Natural killer cell treated with Interleukin-12 subunit alpha and Interleukin-12 subunit beta and Interleukin-15 and Interleukin-18, amount 100 ng/mL, for 72 hours (primary cell): ENCODE data around the gene DEPDC5. TPM values are rescaled to one million over a fixed set of nuclear protein-coding genes. Genes with fewer than 3 reads are reported as not detected.

Experiments
- ATAC-seq, 2 donors: fragments of 150-1000 bp; cut with Tn5 transposase in 1 of 2; sonication (Bioruptor Pico), chemical (Tn5 transposase) in 1 of 2; 2 replicates each; pipeline ENCODE4 v1.10.0; 2021
- DNase-seq: peaks from one replicate; pipeline ENCODE4 v3.0.0; 2022; ENCODE audit warnings: low spot score
- H3K27ac Mint-ChIP-seq, 2 donors: 1 replicate in 1 of 2; 2 replicates in 1 of 2; pipeline ENCODE4 v1.8.0; 2022; ENCODE audit warnings: mixed read lengths in 2 of 2, mild to moderate bottlenecking in 1 of 2, moderate library complexity in 1 of 2
- H3K27me3 Mint-ChIP-seq, 2 donors: 1 replicate in 1 of 2; 2 replicates in 1 of 2; pipeline ENCODE4 v1.8.0; 2022; ENCODE audit warnings: mixed read lengths in 2 of 2
- H3K36me3 Mint-ChIP-seq: one replicate; pipeline ENCODE4 v1.8.0; 2022; ENCODE audit warnings: mixed read lengths
- H3K4me1 Mint-ChIP-seq, 2 donors: 1 replicate in 1 of 2; 2 replicates in 1 of 2; pipeline ENCODE4 v1.8.0; 2022; ENCODE audit warnings: low read depth in 2 of 2, mixed read lengths in 2 of 2, mild to moderate bottlenecking in 1 of 2
- H3K4me3 Mint-ChIP-seq: one replicate; pipeline ENCODE4 v1.8.0; 2022; ENCODE audit warnings: mixed read lengths
- H3K9me3 Mint-ChIP-seq: 2 replicates; pipeline ENCODE4 v1.8.0; 2022; ENCODE audit warnings: mixed read lengths
- total RNA-seq, 2 donors: library from RNA; stranded (reverse); gene quantifications; one replicate each; pipeline ENCODE4 v1.2.3, GENCODE V29; 2022

Gene DEPDC5
- total RNA-seq, 2 donors from 2014 or later = 33.8 to 69.3 TPM

DNA sequence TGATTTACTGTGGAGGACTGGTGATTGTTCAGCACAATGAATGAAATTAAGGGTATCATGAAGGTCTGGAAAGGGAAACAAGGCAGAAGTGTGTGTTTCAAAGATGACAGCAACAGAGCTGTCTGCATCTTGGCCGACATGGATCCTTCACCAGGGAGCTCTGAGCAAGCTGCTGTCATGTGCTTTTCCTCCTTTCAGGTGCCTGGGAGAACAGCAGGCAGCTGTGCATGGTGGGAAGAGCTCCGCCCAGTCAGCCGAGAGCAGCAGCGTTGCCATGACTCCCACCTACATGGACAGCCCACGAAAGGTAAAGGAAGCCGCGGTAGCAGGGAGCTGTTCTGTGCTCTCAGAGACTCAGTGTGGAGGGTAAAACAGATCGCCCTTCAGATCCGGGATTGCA is 103.4 kb downstream of the DEPDC5 start:
- Mint-ChIP-seq H3K4me1 (no peaks in the 10 kb centered on the region), H3K9me3 (no peaks in the 10 kb centered on the region), H3K27me3 (no peaks in the 10 kb centered on the region), H3K36me3 (no peaks in the 10 kb centered on the region), H3K27ac (no peak overlapping the region), H3K4me3 (no peak overlapping the region)
- DNase-seq (no peak), ATAC-seq (no peak)

DNA sequence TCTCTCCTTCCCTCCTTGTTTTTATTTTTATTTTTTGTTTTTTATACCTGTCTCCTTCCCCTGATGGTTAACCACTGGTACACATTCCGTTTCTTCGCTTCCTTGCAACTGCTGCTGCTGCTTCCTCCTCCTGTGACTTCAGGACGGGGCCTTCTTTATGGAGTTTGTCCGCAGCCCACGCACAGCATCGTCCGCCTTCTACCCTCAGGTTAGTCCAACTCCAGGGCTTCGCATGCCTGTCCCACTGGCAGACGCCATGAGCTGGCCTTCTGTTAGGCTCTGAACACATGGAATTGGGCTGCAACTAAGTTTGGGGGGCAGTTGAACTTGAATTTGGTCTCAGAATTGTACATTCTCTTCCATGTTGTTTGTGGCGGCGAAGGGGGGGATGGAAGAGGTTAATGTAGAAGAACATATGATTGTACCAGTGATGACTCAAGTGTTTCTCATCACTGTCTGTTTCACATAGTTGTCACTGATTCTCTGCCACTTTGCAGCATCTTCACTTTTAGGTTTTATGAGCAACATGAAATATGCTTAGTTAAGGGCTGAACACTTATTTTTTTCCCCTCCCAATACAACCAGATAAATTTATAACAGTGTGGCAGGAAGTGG is 107.5 kb downstream of the DEPDC5 start:
- H3K4me3 Mint-ChIP-seq = no peak overlapping the region
- H3K27ac Mint-ChIP-seq = no peak overlapping the region
- no peaks in the 10 kb centered on the region for H3K27me3 Mint-ChIP-seq
- no peaks in the 10 kb centered on the region for H3K36me3 Mint-ChIP-seq
- no peak for DNase-seq
- no peaks in the 10 kb centered on the region for H3K4me1 Mint-ChIP-seq
- no peak for ATAC-seq
- no peaks in the 10 kb centered on the region for H3K9me3 Mint-ChIP-seq

GRCh38 chr22:31866918-31867317 is 113.1 kb downstream of the DEPDC5 start:
- H3K27ac Mint-ChIP-seq = no peak overlapping the region
- H3K4me3 Mint-ChIP-seq = no peak overlapping the region
- ATAC-seq (no peak), DNase-seq (no peak)
- H3K9me3 Mint-ChIP-seq = no peaks in the 10 kb centered on the region
- peaks cover 7 to 8% of the 10 kb centered on the region in 2 donors for H3K4me1 Mint-ChIP-seq
- no peaks in the 10 kb centered on the region for H3K27me3 Mint-ChIP-seq
- H3K36me3 Mint-ChIP-seq = peaks cover 5% of the 10 kb centered on the region

DNA sequence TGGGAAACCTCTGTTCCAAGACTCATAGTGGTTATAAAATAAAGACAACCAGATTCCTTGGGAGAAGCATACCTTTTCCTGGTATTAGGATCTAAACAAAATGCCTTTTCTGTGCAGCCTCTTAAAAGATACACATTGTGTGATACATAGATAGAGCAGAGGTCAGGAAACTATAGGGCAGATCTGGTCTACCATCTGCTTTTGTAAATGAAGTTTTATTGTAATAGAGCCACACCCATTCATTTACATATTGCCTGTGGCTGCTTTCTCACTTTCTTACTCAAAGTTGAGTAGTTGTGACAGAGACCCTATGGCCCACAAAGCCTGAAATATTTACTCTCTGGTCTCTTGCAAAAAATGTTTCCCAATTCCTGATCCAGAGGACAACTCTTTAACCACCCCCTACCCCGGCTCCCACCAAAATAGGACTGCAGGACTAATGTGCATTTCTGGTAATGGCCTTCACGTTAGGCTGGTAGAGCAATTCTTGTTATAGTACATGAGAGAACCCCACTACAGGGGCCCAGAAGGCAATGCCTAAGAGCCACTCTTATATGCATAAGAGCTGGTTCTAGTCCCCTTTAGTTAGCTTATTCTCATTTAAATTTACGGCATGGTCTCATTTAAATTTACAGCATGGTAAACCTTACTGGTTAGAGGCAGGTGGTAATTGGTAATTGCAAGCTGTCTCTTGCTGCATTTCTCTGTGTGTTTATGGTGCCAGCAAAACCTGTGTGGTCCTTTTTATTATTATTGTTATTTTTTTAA is 113.8 kb downstream of the DEPDC5 start:
- DNase-seq = no peak
- Mint-ChIP-seq H3K4me3 (no peak overlapping the region), H3K27me3 (no peaks in the 10 kb centered on the region), H3K4me1 (peaks cover 7 to 13% of the 10 kb centered on the region in 2 donors), H3K9me3 (no peaks in the 10 kb centered on the region), H3K27ac (no peak overlapping the region), H3K36me3 (peaks cover 5% of the 10 kb centered on the region)
- no peak for ATAC-seq

- Mint-ChIP-seq H3K9me3 (no peaks in the 10 kb centered on the region), H3K27me3 (peaks cover 0 to 3% of the 10 kb centered on the region in 2 donors), H3K27ac (no peak overlapping the region), H3K4me3 (no peak overlapping the region), H3K36me3 (peaks cover 12% of the 10 kb centered on the region), H3K4me1 (peaks cover 7 to 19% of the 10 kb centered on the region in 2 donors)
- DNase-seq = no peak
- no peak for ATAC-seq
Observed at GRCh38 chr22:31869739-31870138, 115.9 kb downstream of the DEPDC5 start.

DNA sequence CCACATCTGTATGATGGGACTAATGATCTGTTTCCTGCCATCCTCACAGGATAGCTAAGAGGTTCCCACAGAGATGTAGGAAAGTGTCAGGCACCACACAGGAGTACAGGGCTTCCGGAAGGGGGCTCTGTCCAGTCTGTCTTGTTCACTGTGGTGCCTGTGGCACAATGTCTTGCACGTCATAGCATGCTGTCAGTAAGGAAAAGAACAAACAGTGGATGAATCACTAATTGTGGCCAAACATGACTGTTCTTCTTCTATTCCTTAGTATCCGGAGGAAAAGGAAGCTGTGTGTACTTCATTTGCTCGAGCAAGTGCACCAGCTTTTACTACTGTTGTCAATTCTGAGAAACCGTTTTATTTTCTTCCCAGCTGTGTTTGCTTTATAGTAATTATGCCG is 117.1 kb downstream of the DEPDC5 start:
- ATAC-seq (no peak), DNase-seq (no peak)
- Mint-ChIP-seq H3K36me3 (peaks cover 15% of the 10 kb centered on the region), H3K27ac (no peak overlapping the region), H3K4me1 (peaks cover 9 to 21% of the 10 kb centered on the region in 2 donors), H3K4me3 (no peak overlapping the region), H3K27me3 (peaks cover 0 to 5% of the 10 kb centered on the region in 2 donors), H3K9me3 (no peaks in the 10 kb centered on the region)

- Mint-ChIP-seq H3K4me1 (peaks cover 14 to 26% of the 10 kb centered on the region in 2 donors), H3K4me3 (no peak overlapping the region), H3K36me3 (peaks cover 18% of the 10 kb centered on the region), H3K27me3 (peaks cover 0 to 7% of the 10 kb centered on the region in 2 donors), H3K9me3 (no peaks in the 10 kb centered on the region), H3K27ac (no peak overlapping the region)
- no peak for ATAC-seq
- DNase-seq = no peak
Observed at GRCh38 chr22:31871480-31871879, 117.7 kb downstream of the DEPDC5 start.

- Mint-ChIP-seq H3K27me3 (peaks cover 0 to 7% of the 10 kb centered on the region in 2 donors), H3K4me3 (no peak overlapping the region), H3K4me1 (peaks cover 9 to 26% of the 10 kb centered on the region in 2 donors), H3K9me3 (no peaks in the 10 kb centered on the region), H3K36me3 (peaks cover 13% of the 10 kb centered on the region), H3K27ac (no peak overlapping the region)
- ATAC-seq (no peak), DNase-seq (no peak)
Observed at GRCh38 chr22:31872209-31872608, 118.4 kb downstream of the DEPDC5 start.

DNA sequence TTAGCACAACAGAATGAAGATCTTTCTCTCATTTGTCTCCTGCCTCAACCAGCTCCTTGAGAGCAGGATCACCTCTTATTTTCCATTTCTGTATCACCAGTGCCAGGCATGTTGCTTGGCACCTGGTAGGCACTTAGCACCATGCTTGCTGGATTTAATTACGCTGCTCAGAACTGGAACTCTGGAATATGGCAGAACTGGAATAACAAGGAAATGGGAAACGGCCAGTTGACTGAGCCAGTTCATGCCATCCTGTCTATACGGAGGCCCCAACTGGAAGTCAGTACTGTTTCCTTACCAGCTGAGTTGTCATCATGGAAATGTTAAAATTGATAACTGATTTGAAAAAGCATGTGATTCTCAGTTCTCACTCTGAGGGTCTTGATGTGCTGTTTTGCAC is 121.0 kb downstream of the DEPDC5 start:
- no peak overlapping the region for H3K4me3 Mint-ChIP-seq
- H3K27ac Mint-ChIP-seq = no peak overlapping the region
- H3K27me3 Mint-ChIP-seq = peaks cover 0 to 7% of the 10 kb centered on the region in 2 donors
- H3K4me1 Mint-ChIP-seq = peaks cover 8 to 26% of the 10 kb centered on the region in 2 donors
- no peaks in the 10 kb centered on the region for H3K9me3 Mint-ChIP-seq
- ATAC-seq = no peak
- peaks cover 13% of the 10 kb centered on the region for H3K36me3 Mint-ChIP-seq
- no peak for DNase-seq

GRCh38 chr22:31876156-31876920 is 122.5 kb downstream of the DEPDC5 start:
- ATAC-seq = peak; percentile 70 to 83
- Mint-ChIP-seq H3K4me3 (peak overlapping the region; percentile 11), H3K36me3 (peaks cover 19% of the 10 kb centered on the region)

DNA sequence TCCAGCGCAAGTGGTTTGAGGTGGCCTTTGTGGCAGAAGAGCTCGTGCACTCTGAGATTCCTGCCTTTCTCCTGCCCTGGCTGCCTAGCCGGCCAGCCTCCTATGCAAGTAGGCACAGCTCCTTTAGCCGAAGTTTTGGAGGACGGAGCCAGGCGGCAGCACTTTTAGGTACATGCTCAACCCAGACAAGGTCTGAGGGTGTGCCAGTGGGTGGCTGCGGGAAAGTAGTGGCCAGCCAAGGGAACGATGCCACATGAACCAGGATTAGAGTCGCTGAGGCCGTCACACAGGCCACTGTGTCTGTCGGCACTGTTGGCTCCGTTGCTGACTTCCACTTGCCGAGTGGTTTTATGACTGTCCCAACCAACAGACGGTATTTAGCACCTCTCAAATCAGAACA is 125.8 kb downstream of the DEPDC5 start:
- Mint-ChIP-seq H3K9me3 (no peaks in the 10 kb centered on the region), H3K4me3 (no peak overlapping the region), H3K36me3 (peaks cover 15% of the 10 kb centered on the region), H3K27me3 (peaks cover 0 to 5% of the 10 kb centered on the region in 2 donors), H3K27ac (no peak overlapping the region), H3K4me1 (peaks cover 8 to 12% of the 10 kb centered on the region in 2 donors)
- DNase-seq (no peak), ATAC-seq (no peak)

More at GRCh38 chr22:31876156-31876920, 122.5 kb downstream of the DEPDC5 start:
- Mint-ChIP-seq H3K4me1 (peaks cover 8 to 23% of the 10 kb centered on the region in 2 donors), H3K9me3 (no peaks in the 10 kb centered on the region), H3K27ac (no peak overlapping the region), H3K27me3 (peaks cover 0 to 7% of the 10 kb centered on the region in 2 donors)
- no peak for DNase-seq

DNA sequence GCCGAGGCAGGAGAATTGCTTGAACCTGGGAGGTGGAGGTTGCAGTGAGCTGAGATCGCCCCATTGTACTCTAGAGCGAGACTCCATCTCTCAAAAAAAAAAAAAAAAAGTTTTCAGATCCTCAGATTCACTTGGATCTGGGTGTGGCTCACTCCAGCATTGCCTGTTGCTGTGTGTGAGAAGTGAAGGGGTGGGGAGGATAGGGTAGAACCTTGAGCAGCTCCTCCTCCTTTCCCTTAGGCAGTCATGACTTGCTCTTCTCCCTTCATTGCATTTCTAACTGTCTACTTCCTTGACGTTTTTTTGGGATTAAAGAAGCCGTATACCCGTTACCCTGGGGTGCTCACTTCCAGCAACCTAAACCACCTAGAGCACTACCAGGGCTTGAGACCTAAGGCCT is 127.4 kb downstream of the DEPDC5 start:
- Mint-ChIP-seq H3K27me3 (no peaks in the 10 kb centered on the region), H3K36me3 (peaks cover 13% of the 10 kb centered on the region), H3K9me3 (no peaks in the 10 kb centered on the region), H3K4me3 (no peak overlapping the region), H3K27ac (no peak overlapping the region), H3K4me1 (peaks cover 3 to 5% of the 10 kb centered on the region in 2 donors)
- DNase-seq (no peak), ATAC-seq (no peak)

- peaks cover 12% of the 10 kb centered on the region for H3K36me3 Mint-ChIP-seq
- no peaks in the 10 kb centered on the region for H3K9me3 Mint-ChIP-seq
- ATAC-seq = no peak
- H3K4me3 Mint-ChIP-seq = no peak overlapping the region
- H3K27ac Mint-ChIP-seq = no peak overlapping the region
- no peak for DNase-seq
- H3K27me3 Mint-ChIP-seq = no peaks in the 10 kb centered on the region
- H3K4me1 Mint-ChIP-seq = peaks cover 0 to 4% of the 10 kb centered on the region in 2 donors
Observed at GRCh38 chr22:31881865-31882264, 128.0 kb downstream of the DEPDC5 start.

- DNase-seq = no peak
- peaks cover 12% of the 10 kb centered on the region for H3K36me3 Mint-ChIP-seq
- H3K27me3 Mint-ChIP-seq = no peaks in the 10 kb centered on the region
- H3K27ac Mint-ChIP-seq = no peak overlapping the region
- no peaks in the 10 kb centered on the region for H3K9me3 Mint-ChIP-seq
- no peak for ATAC-seq
- no peak overlapping the region for H3K4me3 Mint-ChIP-seq
- H3K4me1 Mint-ChIP-seq = peaks cover 0 to 4% of the 10 kb centered on the region in 2 donors
Observed at GRCh38 chr22:31882971-31883370, 129.2 kb downstream of the DEPDC5 start.
